Lower leg skin (tissue), 4 donors: Measurements from ENCODE around the gene SAMSN1. TPM values are rescaled to one million over a fixed set of nuclear protein-coding genes. Genes with fewer than 3 reads are reported as not detected.
"Not testable (repeated sequence)": the region's sequence is repeated elsewhere in the genome, so short reads cannot be mapped to it uniquely, and the experiment has no call there.

ENCODE experiments used
- DNase-seq, 2 donors: peaks; one replicate each; pipeline ENCODE4 v3.0.0-alpha.2; 2019; ENCODE audit warnings: low spot score in 2 of 2
- H3K4me3 ChIP-seq: fragments of 200-600 bp; sonication (generic); 2 replicates; pipeline ENCODE4 v1.5.1; 2017; ENCODE audit warnings: mild to moderate bottlenecking, low read depth; ENCODE audit not compliant: poor library complexity, severe bottlenecking
- CTCF ChIP-seq, 3 donors: fragments of 450-650 bp; IDR thresholded peaks; one replicate each; pipeline ENCODE4 v1.5.1; 2016; ENCODE audit warnings: antibody characterized with exemption in 3 of 3, mild to moderate bottlenecking in 3 of 3, moderate library complexity in 2 of 3
- POLR2A ChIP-seq, 2 donors: fragments of 450-650 bp; IDR thresholded peaks; one replicate each; pipeline ENCODE4 v1.6.1; 2016 to 2017; ENCODE audit warnings: antibody characterized with exemption in 2 of 2, mild to moderate bottlenecking in 1 of 2, moderate library complexity in 1 of 2
- WGBS, 2 donors: methylation state at CpG; one replicate each; pipeline ENCODE4 v1.1.5; 2018; 5-methylcytosine and 5-hydroxymethylcytosine counted together
- intact Hi-C: fragments of 100-400 bp; cut with DNase I; formaldehyde crosslinking; loops from one replicate; pipeline ENCODE4 v1.15.0; 2023; ENCODE audit warnings: low total_unique reads
- total RNA-seq, 4 donors: library from RNA; depleted of rRNA; stranded (reverse); fragments of >200 nt; gene quantifications; one replicate each; pipeline ENCODE4 v1.1.0, GENCODE V29; 2016

The SAMSN1 gene
- total RNA-seq, 4 donors from 2014 or later = 0.88 to 3.4 (median 2.0) TPM

DNA sequence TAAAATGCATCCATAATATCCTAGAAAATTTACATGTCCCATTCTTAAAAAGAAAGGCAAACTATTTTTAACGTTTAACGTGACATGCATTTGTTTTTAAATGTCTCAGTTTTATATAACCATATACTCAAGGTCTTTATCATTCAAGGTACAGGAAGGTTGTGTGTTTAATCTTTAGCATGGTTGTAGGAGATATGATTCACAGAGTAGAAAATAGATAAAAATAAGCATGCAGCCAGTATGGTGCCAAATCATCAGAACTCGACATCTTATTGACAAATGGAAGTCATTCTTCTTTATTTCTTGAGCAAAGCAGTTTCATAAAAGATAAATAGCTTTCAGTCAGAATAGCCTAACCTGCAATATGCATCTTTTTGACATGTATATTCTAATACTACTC, 51.0 kb downstream of the SAMSN1 start:
- intact Hi-C loops = no loop called here
- no peak for DNase-seq
- no peak overlapping the region for H3K4me3 ChIP-seq
- TF ChIP-seq CTCF (IDR thresholded peaks at IDR 0.05) (no peak), POLR2A (IDR thresholded peaks at IDR 0.05) (no peak)
- 85% methylated on average over 3 of the region's 3 CpGs for WGBS, 2 donors

DNA sequence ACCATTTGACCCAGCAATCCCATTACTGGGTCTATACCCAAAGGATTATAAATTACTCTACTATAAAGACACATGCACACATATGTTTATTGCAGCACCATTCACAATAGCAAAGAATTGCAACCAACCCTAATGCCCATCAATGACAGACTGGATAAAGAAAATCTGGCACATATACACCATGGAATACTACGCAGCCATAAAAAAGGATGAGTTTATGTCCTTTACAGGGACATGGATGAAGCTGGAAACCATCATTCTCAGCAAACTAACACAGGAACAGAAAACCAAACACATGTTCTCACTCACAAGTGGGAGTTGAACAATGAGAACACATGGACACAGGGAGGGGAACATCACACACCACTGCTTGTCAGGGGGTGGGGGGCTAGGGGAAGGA, 51.9 kb downstream of the SAMSN1 start:
- not testable (repeated sequence) for H3K4me3 ChIP-seq, DNase-seq
- 91 to 95% methylated on average over 1 of the region's 1 CpG for WGBS, 2 donors
- intact Hi-C loops = loop anchor here (5.0 kb wide), 1 partner anchor 468 kb away; no protein-coding TSS in a partner anchor

GRCh38 chr21:14493731-14494130, 52.4 kb downstream of the SAMSN1 start:
- H3K4me3 ChIP-seq = no peak overlapping the region
- intact Hi-C loops = loop anchor here (5.0 kb wide), 1 partner anchor 469 kb away; no protein-coding TSS in a partner anchor
- DNase-seq = no peak
- TF ChIP-seq CTCF (IDR thresholded peaks at IDR 0.05) (no peak), POLR2A (IDR thresholded peaks at IDR 0.05) (no peak)
- WGBS, 2 donors = 66 to 70% methylated on average over 2 of the region's 2 CpGs

GRCh38 chr21:14492931-14493330, 53.2 kb downstream of the SAMSN1 start:
- no peak for DNase-seq
- intact Hi-C loops = loop anchor here (5.0 kb wide), 1 partner anchor 469 kb away; no protein-coding TSS in a partner anchor
- H3K4me3 ChIP-seq = no peak overlapping the region
- TF ChIP-seq POLR2A (IDR thresholded peaks at IDR 0.05) (no peak), CTCF (IDR thresholded peaks at IDR 0.05) (no peak)
- WGBS, 2 donors = 74 to 85% methylated on average over 4 of the region's 4 CpGs

DNA sequence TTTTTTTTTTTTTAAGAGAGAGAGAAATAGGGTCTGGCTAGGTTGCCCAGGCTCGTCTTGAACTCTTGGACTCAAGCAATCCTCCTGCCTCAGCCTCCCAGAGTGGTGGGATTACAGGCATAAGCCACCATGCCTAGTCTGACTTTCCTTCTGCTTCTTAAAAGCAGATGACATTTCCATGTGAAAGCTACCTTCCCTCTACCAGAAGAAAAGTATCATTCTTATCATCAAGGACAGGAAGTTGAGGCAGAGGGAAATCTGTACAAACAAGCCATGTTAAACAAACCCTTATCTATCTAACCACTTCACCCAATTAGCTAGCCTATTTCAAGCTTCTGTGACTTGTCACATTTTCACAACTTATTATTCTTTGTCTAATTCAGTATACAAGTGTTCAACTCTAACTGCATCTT, 54.8 kb downstream of the SAMSN1 start:
- TF ChIP-seq POLR2A (IDR thresholded peaks at IDR 0.05) (no peak), CTCF (IDR thresholded peaks at IDR 0.05) (no peak)
- no peak for DNase-seq
- intact Hi-C loops = loop anchor here (5.0 kb wide), 1 partner anchor 471 kb away; no protein-coding TSS in a partner anchor
- 88 to 91% methylated on average over 1 of the region's 1 CpG for WGBS, 2 donors
- no peak overlapping the region for H3K4me3 ChIP-seq

- WGBS, 2 donors = 65 to 68% methylated on average over 5 of the region's 5 CpGs
- intact Hi-C loops = no loop called here
- TF ChIP-seq POLR2A (IDR thresholded peaks at IDR 0.05) = no peak
- no peak for TF ChIP-seq CTCF (IDR thresholded peaks at IDR 0.05)
- H3K4me3 ChIP-seq = no peak overlapping the region
- DNase-seq = no peak
Observed at GRCh38 chr21:14488672-14489204, 57.4 kb downstream of the SAMSN1 start.
